Left hindlimb (tissue), 1 donor: ENCODE measurements around the gene ALMS1.
"Not testable (repeated sequence)": the region's sequence is repeated elsewhere in the genome, so short reads cannot be mapped to it uniquely, and the experiment has no call there.

Experiments
- DNase-seq: peaks from one replicate; pipeline ENCODE4 v3.0.0-alpha.2; 2018

The ALMS1 gene

DNA sequence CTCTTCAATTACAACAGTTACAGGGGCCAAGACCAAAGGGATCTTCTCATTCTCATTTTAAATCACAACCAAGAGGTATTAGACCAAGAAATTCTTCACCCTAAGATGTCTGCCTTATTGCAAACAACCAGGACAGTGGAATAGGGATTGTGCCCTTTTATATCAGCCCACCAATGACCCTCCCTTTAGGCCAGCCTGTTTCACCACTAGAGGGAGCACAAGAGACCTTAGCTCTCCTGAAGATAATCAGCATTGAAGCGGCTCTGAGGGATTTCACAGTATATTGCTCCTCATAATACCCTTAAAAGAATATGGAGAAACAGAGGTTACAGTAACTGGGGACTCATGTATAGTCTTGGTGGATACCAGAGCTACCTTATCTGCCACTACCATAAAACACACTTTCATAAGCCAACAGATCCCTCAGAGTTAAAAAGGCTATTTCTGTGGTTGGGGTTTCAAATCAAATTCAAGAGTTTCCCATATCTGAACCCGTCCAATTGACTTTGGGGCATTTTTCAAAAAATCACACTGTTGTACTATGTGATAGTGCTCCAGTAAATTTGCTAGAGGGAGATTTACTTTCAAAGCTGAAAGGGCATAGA is 245.1 kb downstream of the ALMS1 start:
- DNase-seq: not testable (repeated sequence)

DNA sequence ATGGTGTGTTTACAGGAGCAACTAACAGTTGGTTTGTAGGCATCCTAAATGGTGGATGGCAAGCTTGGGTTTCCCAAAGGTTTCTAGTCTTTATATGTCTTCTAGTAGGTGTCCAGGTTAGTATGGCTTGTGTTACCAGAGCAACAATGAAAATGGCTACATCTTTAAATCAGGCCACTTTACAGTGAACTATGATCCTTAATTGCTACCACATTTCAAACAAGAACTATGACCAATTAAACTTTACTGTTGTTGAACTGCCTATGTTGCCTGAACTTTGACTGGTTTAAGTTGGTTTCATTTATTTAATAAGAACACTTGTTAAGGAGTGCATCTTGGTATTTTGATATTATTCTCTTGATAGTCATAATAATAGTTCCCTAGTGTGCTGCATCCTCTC is 251.3 kb downstream of the ALMS1 start:
- DNase-seq: not testable (repeated sequence)

DNA sequence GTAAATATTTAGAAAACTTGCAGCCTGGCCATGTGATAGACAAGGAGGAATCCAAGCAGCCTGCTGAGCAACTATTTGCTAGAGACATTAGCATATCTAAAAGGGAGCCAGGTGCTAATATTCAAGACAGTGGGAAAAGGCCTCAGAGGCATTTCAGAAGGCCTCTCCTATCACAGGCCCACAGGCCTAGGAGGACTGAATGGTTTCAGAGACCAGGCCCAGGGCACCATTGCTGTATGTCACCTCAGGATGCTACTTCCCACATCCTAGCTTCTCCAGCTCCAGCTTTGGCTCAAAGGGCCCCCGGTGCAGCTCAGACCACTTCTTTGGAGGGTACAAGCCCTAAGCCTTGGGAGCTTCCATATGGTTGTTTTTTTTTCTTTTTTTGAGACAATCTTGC is 252.8 kb downstream of the ALMS1 start:
- DNase-seq: no peak

DNA sequence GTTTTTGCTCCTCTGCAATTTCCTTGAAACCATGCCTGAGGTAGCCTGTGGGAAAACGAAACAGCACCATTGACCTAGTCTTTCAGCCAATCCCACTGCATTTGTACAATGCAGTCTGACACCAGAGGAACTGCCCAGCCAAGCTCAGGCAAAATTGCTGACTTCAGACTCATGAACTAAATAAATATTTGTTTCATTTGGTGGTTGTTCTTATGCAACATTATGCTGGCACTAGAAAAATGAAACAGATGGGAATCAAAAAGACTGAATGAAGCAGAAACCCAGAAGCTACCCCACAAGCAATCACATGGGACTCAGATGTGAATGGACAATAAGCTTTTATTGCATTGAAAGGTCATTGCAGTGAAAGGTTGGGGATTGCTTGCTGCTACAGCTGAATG is 254.9 kb downstream of the ALMS1 start:
- DNase-seq: no peak

DNA sequence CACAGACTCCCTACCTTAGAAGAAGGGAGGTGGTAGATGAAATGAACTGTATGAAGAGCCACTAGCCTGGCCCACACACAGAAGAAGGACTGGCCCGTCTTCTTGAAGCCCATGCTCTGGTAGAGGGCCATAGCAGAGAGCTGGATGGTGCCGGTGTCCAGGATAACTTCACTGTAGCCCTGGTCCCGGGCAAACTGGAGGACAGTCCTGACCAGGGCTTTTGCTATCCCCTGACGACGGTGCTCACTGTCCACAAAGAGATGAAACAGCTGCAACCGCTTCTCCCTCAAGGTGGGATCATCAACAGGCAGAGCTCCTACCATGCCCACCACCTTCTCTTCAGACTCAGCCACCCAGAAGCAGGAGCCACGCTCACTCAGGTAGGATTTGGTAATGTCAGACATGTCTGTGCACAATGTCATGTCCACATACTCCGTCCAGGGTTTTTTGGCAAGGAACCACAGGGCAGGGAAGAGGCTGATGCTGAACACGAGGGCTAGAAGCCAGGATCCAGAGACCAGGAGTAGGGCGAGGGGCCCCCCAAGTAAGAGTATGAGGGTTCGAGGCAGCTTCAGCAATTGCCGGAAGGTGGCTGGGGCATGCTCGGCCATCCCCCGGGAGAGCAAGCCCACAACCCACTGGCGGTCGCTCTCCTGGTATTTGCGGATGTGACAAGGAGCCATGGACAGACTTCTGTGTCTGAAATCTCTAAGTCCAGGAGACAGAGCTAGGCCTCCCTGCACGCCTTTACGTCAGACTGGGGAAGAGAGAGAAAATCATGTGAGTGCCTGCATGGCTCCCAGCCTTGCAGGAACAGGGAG is 255.5 kb downstream of the ALMS1 start:
- DNase-seq: no peak

DNA sequence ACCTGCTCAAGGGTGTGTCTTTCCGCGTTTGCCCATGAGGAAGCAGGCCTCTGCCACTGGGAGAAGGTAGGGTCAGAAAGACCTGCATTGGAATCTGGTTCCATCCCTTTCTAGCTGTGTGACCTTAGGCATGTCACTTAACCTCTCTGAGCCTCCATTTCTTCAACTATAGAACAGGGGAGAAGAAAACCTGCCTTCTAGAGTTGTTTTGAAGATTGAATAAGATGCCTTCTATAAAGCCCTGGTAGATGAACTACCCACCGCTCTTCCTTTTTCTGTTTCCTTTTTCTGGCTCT is 256.1 kb downstream of the ALMS1 start:
- no peak for DNase-seq

DNA sequence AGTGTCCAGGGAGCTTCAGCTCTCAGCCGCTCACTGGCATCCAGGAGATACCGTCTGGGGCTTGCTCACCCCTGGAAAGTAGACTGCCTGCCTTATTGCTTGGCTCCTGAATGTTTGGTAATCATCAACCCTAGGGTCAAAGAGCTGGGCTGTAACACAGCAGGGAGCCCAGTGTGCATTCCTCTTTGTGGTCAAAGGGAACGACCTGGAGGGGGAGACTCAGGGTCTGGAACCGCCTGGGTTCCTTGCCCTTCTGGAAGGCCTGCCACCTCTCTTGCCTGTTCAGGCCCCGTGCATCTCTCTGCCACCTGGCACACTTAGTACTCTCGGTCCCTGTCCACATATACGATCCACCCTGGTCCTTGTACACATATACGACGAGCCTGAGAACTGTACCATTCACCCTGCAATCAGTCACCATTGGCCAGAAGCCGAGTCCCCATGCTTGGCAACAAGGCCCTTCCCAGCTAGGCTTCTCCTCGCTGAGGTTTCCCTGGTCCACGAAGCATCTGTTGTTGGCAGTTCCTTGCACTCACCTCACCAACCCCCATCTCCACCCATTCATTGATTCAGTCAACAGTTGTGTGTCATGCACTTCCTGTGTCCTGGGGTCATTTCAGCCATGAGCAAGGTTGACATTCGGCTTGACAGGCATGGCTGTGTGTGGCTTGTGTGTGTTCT is 256.8 kb downstream of the ALMS1 start, which contains the start of gene NAT8:
Gene NAT8 (minus strand): TSS at position 85 of the 681 bp plus-strand sequence. CDS start 794 bp downstream, outside the sequence.
- DNase-seq: no peak

DNA sequence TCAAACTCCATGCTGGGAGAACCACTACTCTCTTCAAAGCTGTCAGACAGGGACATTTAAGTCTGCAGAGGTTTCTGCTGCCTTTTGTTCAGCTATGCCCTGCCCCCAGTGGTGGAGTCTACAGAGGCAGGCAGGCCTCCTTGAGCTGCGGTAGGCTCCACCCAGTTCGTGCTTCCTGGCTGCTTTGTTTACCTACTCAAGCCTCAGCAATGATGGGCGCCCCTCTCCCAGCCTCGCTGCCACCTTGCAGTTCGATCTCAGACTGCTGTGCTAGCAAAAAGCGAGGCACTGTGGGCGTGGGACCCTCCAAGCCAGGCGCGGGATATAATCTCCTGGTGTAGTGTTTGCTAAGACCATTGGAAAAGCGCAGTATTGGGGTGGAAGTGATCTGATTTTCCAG is 262.1 kb downstream of the ALMS1 start:
- not testable (repeated sequence) for DNase-seq

DNA sequence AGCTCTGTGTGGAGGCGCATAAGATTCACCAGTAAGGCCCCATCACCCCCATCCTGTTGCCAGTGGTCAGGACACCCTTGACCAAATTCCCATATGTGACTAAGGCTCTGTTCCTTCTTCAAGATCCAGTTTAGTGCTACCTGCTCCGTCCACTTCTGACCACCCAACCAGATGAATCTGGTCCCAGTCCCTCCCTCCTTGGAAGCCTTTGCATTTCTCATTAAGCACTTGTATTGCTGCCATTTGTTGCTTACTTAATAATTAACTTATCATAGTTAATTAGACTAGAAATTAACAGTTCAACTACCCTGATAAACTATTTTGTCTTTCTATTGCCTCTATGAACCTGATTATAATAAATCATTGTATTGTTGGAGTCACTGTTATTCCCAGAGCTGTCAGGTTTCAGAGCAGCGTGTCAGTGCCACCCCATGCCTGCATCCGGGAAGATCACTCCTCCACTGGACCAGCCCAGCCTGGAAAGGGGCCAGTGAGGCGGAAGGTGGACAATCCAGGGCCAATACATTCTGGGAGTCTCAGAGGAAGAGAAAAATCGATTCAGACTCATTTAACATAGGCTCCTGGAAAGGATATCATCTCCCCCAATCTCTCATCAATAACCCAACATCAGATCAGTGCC is 266.1 kb downstream of the ALMS1 start:
- DNase-seq: no peak

DNA sequence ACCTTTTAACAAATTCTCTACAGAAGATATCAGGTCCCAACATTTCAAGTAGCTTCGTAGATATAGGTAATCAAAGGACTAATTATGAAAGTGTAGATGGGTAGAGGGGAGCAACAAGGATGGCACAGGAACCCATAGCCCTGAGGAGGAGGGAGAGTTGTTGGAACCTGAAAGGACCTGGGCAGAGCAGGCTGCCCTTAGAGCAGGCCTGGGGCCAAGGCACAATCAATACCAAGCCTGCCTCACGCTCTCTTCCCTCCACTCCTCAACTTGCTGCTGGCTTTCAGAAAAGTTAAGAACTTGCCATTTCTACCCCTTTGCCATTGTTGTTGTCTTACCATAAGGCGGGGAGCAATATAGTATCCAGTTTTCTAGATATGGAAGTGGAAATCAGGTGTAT is 266.7 kb downstream of the ALMS1 start:
- no peak for DNase-seq

DNA sequence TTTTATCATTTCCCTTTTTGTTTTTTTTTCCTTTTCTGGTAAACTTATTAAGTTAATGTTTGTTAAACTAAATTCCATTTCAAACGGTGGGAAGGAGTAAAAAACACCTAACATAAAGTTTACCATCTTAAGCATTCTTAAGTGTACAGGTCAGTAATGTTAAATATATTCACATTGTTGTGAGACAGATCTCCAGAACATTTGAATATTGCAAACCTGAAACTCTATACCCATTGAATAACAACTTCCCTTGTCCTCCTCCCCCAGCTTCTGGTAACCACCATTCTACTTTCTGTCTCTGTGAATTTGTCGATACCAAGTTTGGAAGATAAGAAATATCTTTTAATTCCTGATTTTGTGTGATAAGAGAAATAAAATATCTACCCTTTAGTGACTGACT is 268.5 kb downstream of the ALMS1 start:
- DNase-seq: no peak
